HepG2 (cell line): ENCODE data around the gene ZNF416. TPM values are rescaled to one million over a fixed set of nuclear protein-coding genes. Genes with fewer than 3 reads are reported as not detected.

ENCODE experiments used
- CBX5 ChIP-seq: sonication (generic); formaldehyde crosslinking; IDR thresholded peaks from 2 replicates; pipeline ENCODE4 v1.4.0; 2020; ENCODE audit warnings: missing genetic modification reagents, borderline replicate concordance
- CEBPB ChIP-seq: IDR thresholded peaks from 2 replicates; pipeline ENCODE4 v1.6.1; 2011; ENCODE audit warnings: low read depth, low read length, improper control_type of control experiment, borderline replicate concordance
- DR1 ChIP-seq: sonication (generic); formaldehyde crosslinking; IDR thresholded peaks from 2 replicates; pipeline ENCODE4 v1.8.0; 2021; ENCODE audit warnings: mild to moderate bottlenecking, missing genetic modification reagents, inconsistent platforms
- E2F1 ChIP-seq: sonication (generic); formaldehyde crosslinking; IDR thresholded peaks from 2 replicates; pipeline ENCODE4 v1.5.0; 2020; ENCODE audit warnings: missing genetic modification reagents
- ELF3 ChIP-seq: IDR thresholded peaks from 2 replicates; pipeline ENCODE4 v1.6.1; 2016; ENCODE audit warnings: missing genetic modification reagents, missing compliant biosample characterization
- HNRNPK ChIP-seq: fragments of 200-400 bp; formaldehyde crosslinking; IDR thresholded peaks from 2 replicates; pipeline ENCODE4 v1.6.1; 2018; ENCODE audit warnings: low read length, low read depth, moderate library complexity, mild to moderate bottlenecking; ENCODE audit not compliant: poor library complexity, severe bottlenecking
- HOXA7 ChIP-seq: sonication (generic); formaldehyde crosslinking; IDR thresholded peaks from 2 replicates; pipeline ENCODE4 v1.8.1; 2022; ENCODE audit warnings: mild to moderate bottlenecking, missing genetic modification reagents, moderate library complexity
- KDM3A ChIP-seq: IDR thresholded peaks from 2 replicates; pipeline ENCODE4 v1.6.1; 2018; ENCODE audit warnings: low read depth, missing compliant biosample characterization
- KMT2B ChIP-seq: IDR thresholded peaks from 2 replicates; pipeline ENCODE4 v1.6.1; 2016; ENCODE audit warnings: missing genetic modification reagents, missing compliant biosample characterization
- MBD4 ChIP-seq: IDR thresholded peaks from 2 replicates; pipeline ENCODE4 v1.6.1; 2012; ENCODE audit warnings: low read length, inconsistent platforms, borderline replicate concordance
- MEIS2 ChIP-seq: sonication (generic); formaldehyde crosslinking; IDR thresholded peaks from 2 replicates; pipeline ENCODE4 v1.9.0; 2021; ENCODE audit warnings: mild to moderate bottlenecking, missing genetic modification reagents
- SAFB2 ChIP-seq: sonication (generic); formaldehyde crosslinking; IDR thresholded peaks from 2 replicates; pipeline ENCODE4 v1.5.1; 2020; ENCODE audit warnings: missing genetic modification reagents, low read depth, mild to moderate bottlenecking, borderline replicate concordance
- SETDB1 ChIP-seq: sonication (generic); formaldehyde crosslinking; IDR thresholded peaks from 2 replicates; pipeline ENCODE4 v1.5.1; 2020; ENCODE audit warnings: missing genetic modification reagents, mild to moderate bottlenecking, borderline replicate concordance
- SOX5 ChIP-seq: IDR thresholded peaks from 2 replicates; pipeline ENCODE4 v1.6.1; 2016; ENCODE audit warnings: borderline replicate concordance
- TBX2 ChIP-seq: sonication (generic); formaldehyde crosslinking; IDR thresholded peaks from 2 replicates; pipeline ENCODE4 v1.5.0; 2020; ENCODE audit warnings: missing genetic modification reagents, mild to moderate bottlenecking, borderline replicate concordance
- ZKSCAN8 ChIP-seq: IDR thresholded peaks from 2 replicates; pipeline ENCODE4 v1.6.1; 2016; ENCODE audit warnings: borderline replicate concordance, missing genetic modification reagents, missing compliant biosample characterization
- ZNF256 ChIP-seq: sonication (generic); formaldehyde crosslinking; conservative IDR thresholded peaks from 2 replicates; pipeline ENCODE4 v1.4.0; 2020; ENCODE audit warnings: missing genetic modification reagents
- ZNF329 ChIP-seq: sonication (generic); formaldehyde crosslinking; IDR thresholded peaks from 2 replicates; pipeline ENCODE4 v1.9.0; 2021; ENCODE audit warnings: low read depth, mild to moderate bottlenecking, missing genetic modification reagents
- ZNF33B ChIP-seq: sonication (generic); formaldehyde crosslinking; IDR thresholded peaks from 2 replicates; pipeline ENCODE4 v1.5.1; 2020; ENCODE audit warnings: mild to moderate bottlenecking, missing genetic modification reagents
- ZNF598 ChIP-seq: sonication (generic); formaldehyde crosslinking; IDR thresholded peaks from 2 replicates; pipeline ENCODE4 v1.5.1; 2020; ENCODE audit warnings: mild to moderate bottlenecking, missing genetic modification reagents, borderline replicate concordance
- ZNF713 ChIP-seq: sonication (generic); formaldehyde crosslinking; IDR thresholded peaks from 2 replicates; pipeline ENCODE4 v1.4.0; 2020; ENCODE audit warnings: mild to moderate bottlenecking, missing genetic modification reagents
- polyA plus RNA-seq, 8 experiments: library from polyadenylated mRNA; depleted of rRNA in 3 of 8; stranded (reverse) in 7 of 8; unstranded in 1 of 8; fragments of >200 nt; fragmentation: Illumina TruSeq in 4 of 8; extraction: Trizol in 4 of 8; gene quantifications; 2 replicates each; pipeline versions ENCODE4 v1.2.1 to v1.2.3, GENCODE V29; 2011 to 2016; ENCODE audit warnings: low read depth in 4 of 8, missing spikeins in 1 of 8, mixed read lengths in 1 of 8; ENCODE audit not compliant: insufficient read depth in 1 of 8
- total RNA-seq, 5 experiments: library from RNA; depleted of rRNA; stranded (reverse); fragments of >200 nt; fragmentation: Illumina TruSeq; extraction: Trizol; gene quantifications; 2 replicates each; pipeline ENCODE4 v1.2.3, GENCODE V29; 2016; ENCODE audit warnings: low read depth in 1 of 5
- TF ChIP-seq, protein P1 (sequence below): sonication (generic); formaldehyde crosslinking; IDR thresholded peaks from 2 replicates; pipeline ENCODE4 v1.5.0; 2020; ENCODE audit warnings: mild to moderate bottlenecking, missing genetic modification reagents, borderline replicate concordance
- TF ChIP-seq, protein P2 (sequence below): sonication (generic); formaldehyde crosslinking; IDR thresholded peaks from 2 replicates; pipeline ENCODE4 v1.4.0; 2020; ENCODE audit warnings: missing genetic modification reagents

The ZNF416 gene
- total and polyA plus RNA-seq, 2 of the 13 experiments (the other 11 are each of a cell fraction or from before 2014, with no cell fraction given): 1.5 to 5.3 TPM

DNA sequence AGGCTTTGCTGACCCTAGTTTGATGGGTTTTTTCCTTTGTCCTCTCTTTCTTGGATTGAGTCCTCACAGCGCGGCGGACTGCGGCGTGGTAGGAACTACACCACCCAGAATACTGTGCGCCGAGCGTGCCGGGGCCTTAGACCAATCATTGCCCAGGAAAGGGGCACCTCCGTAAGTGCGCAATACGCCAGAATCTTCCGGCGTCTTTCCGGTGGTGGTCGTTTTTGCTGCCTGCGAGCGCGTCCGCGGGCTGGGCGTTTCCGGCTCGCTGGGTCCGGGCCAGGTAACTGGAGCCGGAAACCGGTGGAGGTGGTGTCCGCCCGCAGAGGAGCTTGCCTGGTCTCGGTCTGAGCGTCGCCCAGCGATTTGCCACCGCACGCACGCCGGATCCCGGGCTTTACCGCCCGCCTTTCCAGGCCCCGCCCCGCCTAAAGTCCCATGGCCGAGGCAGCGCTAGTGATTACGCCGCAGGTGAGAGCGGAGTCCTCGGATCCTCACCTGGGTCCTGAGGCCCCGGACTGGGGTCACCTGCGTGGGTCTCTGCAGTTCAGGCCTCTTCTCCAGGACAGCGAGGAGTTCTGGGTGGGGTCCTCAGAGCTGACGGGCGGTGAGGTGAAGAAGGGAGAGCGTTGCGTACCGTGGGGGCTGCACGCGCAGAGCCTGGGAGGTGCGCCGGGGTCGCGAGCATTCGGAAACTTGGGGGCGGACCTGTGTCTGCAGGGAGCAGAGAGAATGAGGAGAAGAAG is 51.4 kb downstream of the ZNF416 start, which contains the start of gene ZNF549 (continued):
- TF ChIP-seq, protein P1, sequence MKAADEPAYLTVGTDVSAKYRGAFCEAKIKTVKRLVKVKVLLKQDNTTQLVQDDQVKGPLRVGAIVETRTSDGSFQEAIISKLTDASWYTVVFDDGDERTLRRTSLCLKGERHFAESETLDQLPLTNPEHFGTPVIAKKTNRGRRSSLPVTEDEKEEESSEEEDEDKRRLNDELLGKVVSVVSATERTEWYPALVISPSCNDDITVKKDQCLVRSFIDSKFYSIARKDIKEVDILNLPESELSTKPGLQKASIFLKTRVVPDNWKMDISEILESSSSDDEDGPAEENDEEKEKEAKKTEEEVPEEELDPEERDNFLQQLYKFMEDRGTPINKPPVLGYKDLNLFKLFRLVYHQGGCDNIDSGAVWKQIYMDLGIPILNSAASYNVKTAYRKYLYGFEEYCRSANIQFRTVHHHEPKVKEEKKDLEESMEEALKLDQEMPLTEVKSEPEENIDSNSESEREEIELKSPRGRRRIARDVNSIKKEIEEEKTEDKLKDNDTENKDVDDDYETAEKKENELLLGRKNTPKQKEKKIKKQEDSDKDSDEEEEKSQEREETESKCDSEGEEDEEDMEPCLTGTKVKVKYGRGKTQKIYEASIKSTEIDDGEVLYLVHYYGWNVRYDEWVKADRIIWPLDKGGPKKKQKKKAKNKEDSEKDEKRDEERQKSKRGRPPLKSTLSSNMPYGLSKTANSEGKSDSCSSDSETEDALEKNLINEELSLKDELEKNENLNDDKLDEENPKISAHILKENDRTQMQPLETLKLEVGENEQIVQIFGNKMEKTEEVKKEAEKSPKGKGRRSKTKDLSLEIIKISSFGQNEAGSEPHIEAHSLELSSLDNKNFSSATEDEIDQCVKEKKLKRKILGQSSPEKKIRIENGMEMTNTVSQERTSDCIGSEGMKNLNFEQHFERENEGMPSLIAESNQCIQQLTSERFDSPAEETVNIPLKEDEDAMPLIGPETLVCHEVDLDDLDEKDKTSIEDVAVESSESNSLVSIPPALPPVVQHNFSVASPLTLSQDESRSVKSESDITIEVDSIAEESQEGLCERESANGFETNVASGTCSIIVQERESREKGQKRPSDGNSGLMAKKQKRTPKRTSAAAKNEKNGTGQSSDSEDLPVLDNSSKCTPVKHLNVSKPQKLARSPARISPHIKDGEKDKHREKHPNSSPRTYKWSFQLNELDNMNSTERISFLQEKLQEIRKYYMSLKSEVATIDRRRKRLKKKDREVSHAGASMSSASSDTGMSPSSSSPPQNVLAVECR: peak; percentile 97
- TF ChIP-seq DR1 (CRISPR knock-in tag) (peak; percentile 57; the same call in 1 of the 2 replicates), CEBPB (peak; percentile 69; the same call in 1 of the 2 replicates), ZKSCAN8 (CRISPR knock-in tag) (0 out of 2 replicates have a peak, but pooled peaks have one; percentile 39), MEIS2 (CRISPR knock-in tag) (peak; percentile 65; the same call in 1 of the 2 replicates), TBX2 (CRISPR knock-in tag) (peak; percentile 80), SETDB1 (CRISPR knock-in tag) (no peak), SOX5 (peak; percentile 40; the same call in 1 of the 2 replicates), ZNF329 (CRISPR knock-in tag) (no peak), ZNF598 (CRISPR knock-in tag) (peak; percentile 69; the same call in 1 of the 2 replicates), ELF3 (CRISPR knock-in tag) (peak; percentile 84), KDM3A (peak; percentile 71; the same call in 1 of the 2 replicates), SAFB2 (CRISPR knock-in tag) (peak; percentile 67; the same call in 1 of the 2 replicates), KMT2B (CRISPR knock-in tag) (peak; percentile 92), HOXA7 (CRISPR knock-in tag) (no peak), ZNF713 (CRISPR knock-in tag) (no peak), CBX5 (CRISPR knock-in tag) (peak; percentile 75), ZNF256 (CRISPR knock-in tag) (no peak), HNRNPK (no peak), MBD4 (no peak), E2F1 (CRISPR knock-in tag) (peak; percentile 76), ZNF33B (CRISPR knock-in tag) (peak; percentile 66; the same call in 1 of the 2 replicates)
- TF ChIP-seq, protein P2, sequence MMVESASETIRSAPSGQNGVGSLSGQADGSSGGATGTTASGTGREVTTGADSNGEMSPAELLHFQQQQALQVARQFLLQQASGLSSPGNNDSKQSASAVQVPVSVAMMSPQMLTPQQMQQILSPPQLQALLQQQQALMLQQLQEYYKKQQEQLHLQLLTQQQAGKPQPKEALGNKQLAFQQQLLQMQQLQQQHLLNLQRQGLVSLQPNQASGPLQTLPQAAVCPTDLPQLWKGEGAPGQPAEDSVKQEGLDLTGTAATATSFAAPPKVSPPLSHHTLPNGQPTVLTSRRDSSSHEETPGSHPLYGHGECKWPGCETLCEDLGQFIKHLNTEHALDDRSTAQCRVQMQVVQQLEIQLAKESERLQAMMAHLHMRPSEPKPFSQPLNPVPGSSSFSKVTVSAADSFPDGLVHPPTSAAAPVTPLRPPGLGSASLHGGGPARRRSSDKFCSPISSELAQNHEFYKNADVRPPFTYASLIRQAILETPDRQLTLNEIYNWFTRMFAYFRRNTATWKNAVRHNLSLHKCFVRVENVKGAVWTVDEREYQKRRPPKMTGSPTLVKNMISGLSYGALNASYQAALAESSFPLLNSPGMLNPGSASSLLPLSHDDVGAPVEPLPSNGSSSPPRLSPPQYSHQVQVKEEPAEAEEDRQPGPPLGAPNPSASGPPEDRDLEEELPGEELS (CRISPR knock-in tag): 0 out of 2 replicates have a peak, but pooled peaks have one; percentile 14
